ENCODE data around the gene ZC3H12A.
A peak's percentile ranks its signal among the peaks of the same experiment; 100 is the strongest.

Gene ZC3H12A

DNA sequence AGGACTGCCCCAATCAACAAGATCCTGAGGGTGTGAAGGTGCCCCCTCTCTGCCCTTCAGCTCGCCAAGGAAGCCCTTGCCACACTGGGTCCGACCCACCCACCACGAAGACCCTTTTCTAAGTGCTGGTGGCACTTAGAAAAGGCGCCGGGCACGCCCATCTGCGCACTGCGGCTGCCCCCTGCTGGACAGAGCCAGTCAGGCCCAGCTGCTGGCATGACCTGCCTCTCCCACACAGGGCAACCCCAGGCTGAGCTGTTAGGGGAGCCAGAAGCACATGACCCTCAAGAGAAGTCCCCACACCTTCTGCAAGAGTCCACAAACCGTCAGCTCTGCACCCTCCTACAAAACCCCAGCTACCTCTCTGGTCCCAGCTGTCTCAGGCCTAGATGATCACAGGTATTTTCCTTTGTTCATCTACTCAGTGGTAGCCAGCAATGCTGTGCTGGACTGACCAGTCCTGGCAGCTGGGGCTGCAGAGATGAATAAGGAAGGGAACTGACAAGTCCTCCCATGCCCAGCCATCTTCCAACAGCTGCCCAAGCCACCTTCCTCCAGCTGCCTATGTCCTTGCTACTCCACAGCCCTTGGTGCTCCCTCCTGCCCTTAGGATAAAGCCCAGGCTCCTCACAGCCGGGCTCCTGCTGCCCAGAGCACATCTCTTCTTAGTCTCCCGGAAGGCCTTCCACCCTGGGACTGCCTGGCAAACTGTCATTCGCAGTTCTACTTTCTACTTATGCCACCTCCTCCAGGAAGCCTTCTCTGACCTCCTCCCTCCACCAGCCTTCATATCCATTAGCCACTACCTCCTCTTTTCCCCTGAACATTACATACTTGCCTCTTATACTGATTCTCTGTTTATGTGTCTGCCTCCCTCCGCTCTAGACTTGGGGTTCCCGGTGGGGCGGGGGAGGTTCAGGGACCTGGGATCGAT is 39.8 kb upstream of the ZC3H12A start:
- H3K4me3 ChIP-seq (ENCODE audit: control insufficient read depth, low read depth, low read length) = no peak overlapping the region
- no peak for DNase-seq (ENCODE audit: low read depth)
- TF ChIP-seq, protein P1, sequence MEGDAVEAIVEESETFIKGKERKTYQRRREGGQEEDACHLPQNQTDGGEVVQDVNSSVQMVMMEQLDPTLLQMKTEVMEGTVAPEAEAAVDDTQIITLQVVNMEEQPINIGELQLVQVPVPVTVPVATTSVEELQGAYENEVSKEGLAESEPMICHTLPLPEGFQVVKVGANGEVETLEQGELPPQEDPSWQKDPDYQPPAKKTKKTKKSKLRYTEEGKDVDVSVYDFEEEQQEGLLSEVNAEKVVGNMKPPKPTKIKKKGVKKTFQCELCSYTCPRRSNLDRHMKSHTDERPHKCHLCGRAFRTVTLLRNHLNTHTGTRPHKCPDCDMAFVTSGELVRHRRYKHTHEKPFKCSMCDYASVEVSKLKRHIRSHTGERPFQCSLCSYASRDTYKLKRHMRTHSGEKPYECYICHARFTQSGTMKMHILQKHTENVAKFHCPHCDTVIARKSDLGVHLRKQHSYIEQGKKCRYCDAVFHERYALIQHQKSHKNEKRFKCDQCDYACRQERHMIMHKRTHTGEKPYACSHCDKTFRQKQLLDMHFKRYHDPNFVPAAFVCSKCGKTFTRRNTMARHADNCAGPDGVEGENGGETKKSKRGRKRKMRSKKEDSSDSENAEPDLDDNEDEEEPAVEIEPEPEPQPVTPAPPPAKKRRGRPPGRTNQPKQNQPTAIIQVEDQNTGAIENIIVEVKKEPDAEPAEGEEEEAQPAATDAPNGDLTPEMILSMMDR (IDR thresholded peaks at IDR 0.05; ENCODE audit: control insufficient read depth, insufficient read depth, low read depth, low read length, missing control alignments) = peak; percentile 95

DNA sequence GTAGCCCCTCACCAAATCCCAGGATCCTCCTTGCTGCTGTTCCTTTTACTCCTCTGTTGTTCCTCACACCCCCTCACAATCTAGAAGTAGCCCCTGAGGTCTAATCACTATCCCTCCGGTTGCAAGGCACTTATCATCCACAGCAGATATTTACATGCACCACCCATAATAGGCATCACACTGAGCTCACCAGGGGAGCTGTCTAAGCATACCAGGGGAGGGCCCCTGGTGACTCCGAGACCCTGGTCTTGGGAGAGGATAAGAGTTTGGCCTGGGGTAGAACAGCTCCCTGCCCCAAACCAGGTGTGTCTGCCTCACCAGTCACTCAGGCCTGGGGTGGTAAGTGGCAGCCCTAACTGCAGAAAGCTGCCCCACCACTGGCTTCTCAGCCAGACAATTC is 37.3 kb upstream of the ZC3H12A start:
- no peak for DNase-seq (ENCODE audit: low read depth)
- H3K4me3 ChIP-seq (ENCODE audit: control insufficient read depth, low read depth, low read length) = no peak overlapping the region
- TF ChIP-seq, protein P1 (IDR thresholded peaks at IDR 0.05; ENCODE audit: control insufficient read depth, insufficient read depth, low read depth, low read length, missing control alignments) = no peak

DNA sequence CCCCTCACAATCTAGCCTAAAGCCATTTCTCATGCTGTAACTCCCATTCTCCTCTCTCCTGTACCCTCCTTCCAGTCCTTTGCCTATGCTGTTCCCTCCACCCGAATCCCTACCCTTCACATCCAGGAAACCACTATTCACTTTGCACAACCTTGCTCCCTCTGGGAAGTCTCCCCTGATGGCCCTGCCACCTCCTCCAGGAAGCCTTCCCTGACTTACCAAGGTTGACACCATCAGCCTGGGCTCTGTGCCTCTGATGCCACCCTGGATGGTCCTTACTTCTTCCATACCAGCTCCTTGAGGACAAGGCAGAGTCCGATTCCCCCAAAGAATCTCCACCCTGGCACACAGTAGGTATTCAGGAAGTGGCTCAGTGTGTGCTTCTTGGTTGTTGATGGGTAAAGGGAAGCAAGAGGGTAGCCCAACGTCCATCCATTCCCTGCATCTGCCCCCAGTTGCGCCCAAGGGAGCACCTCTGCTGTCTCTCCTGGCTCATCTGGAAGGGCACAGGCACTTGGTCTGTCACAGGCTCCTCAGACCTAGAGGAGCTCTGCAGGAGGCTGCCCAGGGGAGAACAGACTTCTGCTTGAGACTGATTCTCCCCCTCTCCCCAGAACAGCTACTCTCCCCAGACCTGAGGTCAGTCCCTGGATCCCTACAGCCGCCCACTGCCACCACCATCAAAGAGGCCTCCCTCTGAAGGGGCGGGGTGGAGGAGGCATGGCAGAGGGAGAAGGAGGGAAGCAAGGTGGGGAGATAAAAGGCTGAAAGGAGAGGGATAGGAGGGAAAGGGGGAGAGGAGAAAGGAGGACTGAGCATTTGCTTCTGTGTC is 36.1 kb upstream of the ZC3H12A start:
- TF ChIP-seq, protein P1 (IDR thresholded peaks at IDR 0.05; ENCODE audit: control insufficient read depth, insufficient read depth, low read depth, low read length, missing control alignments) = no peak
- H3K4me3 ChIP-seq (ENCODE audit: control insufficient read depth, low read depth, low read length) = no peak overlapping the region
- no peak for DNase-seq (ENCODE audit: low read depth)

DNA sequence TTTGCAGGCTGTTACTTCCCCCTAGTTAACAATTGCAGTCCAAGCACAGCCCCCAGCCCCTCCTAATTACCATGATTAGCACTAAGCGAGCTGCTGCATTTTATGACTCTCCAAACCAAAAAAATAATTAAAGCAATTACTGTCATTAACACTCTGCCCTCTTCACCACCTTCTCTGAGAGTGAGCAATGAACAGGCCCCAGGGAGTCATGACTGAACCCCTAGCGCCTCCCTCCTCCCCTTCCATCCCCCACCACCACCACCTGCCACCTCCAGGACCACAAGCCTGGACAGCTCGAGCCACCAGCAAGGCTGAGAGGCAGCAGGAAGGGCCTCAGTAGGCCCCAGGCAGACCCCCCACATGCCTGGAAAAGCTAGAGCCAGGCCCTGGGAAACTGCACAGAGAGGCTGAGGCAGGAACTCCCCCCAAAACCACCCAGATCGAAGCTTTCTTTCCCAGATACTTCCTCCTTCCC is 35.5 kb upstream of the ZC3H12A start:
- DNase-seq (ENCODE audit: low read depth) = no peak

DNA sequence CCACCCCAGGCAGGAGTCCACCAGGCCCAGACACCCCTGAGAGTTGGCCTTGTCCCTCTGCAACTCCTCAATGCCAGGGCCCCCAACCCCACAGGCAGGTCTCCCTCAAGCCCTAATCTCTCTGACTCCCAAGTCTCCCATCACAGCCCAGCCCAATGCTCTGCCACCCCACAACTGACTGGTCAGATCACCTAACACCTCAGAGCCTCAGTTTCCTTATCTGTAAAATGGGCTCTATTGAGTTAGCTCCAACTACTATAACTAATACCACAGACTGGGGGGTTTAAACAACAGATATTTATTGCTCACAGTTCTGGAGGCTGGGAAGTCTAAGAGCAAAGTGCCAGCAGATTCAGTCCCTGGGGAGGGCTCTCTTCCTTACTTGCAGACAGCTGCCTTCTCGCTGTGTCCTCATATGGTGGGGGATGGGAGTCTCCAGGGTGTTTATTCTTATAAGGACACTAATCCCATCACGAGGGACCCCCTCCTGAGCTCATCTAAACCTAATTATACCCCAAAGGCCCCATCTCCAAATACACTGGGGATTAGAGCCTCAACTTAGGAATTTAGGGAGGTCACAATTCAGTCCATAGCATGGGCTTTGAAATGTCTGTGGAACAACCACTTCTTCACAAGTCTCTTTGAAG is 34.9 kb upstream of the ZC3H12A start:
- TF ChIP-seq, protein P1 (IDR thresholded peaks at IDR 0.05; ENCODE audit: control insufficient read depth, insufficient read depth, low read depth, low read length, missing control alignments) = no peak
- H3K4me3 ChIP-seq (ENCODE audit: control insufficient read depth, low read depth, low read length) = no peak overlapping the region
- DNase-seq (ENCODE audit: low read depth) = no peak

More for the DNA sequence above, 35.5 kb upstream of the ZC3H12A start:
- H3K4me3 ChIP-seq (ENCODE audit: control insufficient read depth, low read depth, low read length) = no peak overlapping the region
- TF ChIP-seq, protein P1 (IDR thresholded peaks at IDR 0.05; ENCODE audit: control insufficient read depth, insufficient read depth, low read depth, low read length, missing control alignments) = no peak

DNA sequence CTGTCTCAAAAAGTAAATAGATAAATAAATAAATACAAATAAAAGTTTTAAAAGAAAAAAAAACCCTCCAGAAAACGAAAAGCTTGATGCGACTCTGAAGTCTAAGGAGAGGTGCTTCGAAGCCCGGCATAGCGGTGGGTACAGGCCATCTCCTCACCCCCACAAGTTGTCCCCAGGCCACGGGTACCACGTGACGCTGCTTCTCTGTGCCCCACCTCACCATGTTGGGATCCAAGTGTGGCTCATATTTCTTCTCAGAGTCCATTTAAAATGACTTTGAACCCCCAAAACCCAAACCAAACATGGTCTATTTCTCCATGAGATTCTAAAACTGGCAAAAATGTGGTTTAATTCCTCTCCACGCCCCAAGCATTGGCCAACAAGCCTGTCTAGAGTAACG is 32.9 kb upstream of the ZC3H12A start:
- H3K4me3 ChIP-seq (ENCODE audit: control insufficient read depth, low read depth, low read length) = no peak overlapping the region
- TF ChIP-seq, protein P1 (IDR thresholded peaks at IDR 0.05; ENCODE audit: control insufficient read depth, insufficient read depth, low read depth, low read length, missing control alignments) = no peak
- DNase-seq (ENCODE audit: low read depth) = no peak
